ENCODE results near the gene ZNF583. TPM values are rescaled to one million over a fixed set of nuclear protein-coding genes. Genes with fewer than 3 reads are reported as not detected.

The ZNF583 gene
- total RNA-seq, 4 donors from 2014 or later = 4.9 to 10.0 (median 8.5) TPM

DNA sequence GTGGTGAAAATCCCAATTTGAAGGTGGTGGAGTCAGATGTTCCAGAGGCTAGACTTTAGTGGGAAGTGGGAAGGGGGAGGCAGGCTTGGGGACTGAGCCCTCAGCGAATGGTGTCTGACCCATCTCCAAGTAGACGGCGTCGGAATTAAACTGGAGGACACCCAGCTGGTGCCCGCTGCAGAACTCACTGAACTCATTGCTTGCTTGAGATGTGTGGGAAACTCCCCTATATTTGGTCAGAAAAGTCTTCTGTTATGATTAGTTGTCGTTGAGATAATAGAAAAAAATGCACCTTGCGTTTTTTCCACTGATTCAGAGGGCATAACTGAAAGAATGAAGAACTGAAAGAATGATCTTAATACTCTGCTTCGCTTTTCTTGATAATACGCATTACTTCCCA lies 871 bp upstream of the ZNF583 start:
- TF ChIP-seq, protein P1, sequence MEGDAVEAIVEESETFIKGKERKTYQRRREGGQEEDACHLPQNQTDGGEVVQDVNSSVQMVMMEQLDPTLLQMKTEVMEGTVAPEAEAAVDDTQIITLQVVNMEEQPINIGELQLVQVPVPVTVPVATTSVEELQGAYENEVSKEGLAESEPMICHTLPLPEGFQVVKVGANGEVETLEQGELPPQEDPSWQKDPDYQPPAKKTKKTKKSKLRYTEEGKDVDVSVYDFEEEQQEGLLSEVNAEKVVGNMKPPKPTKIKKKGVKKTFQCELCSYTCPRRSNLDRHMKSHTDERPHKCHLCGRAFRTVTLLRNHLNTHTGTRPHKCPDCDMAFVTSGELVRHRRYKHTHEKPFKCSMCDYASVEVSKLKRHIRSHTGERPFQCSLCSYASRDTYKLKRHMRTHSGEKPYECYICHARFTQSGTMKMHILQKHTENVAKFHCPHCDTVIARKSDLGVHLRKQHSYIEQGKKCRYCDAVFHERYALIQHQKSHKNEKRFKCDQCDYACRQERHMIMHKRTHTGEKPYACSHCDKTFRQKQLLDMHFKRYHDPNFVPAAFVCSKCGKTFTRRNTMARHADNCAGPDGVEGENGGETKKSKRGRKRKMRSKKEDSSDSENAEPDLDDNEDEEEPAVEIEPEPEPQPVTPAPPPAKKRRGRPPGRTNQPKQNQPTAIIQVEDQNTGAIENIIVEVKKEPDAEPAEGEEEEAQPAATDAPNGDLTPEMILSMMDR (IDR thresholded peaks at IDR 0.05; ENCODE audit: low read depth) = no peak

DNA sequence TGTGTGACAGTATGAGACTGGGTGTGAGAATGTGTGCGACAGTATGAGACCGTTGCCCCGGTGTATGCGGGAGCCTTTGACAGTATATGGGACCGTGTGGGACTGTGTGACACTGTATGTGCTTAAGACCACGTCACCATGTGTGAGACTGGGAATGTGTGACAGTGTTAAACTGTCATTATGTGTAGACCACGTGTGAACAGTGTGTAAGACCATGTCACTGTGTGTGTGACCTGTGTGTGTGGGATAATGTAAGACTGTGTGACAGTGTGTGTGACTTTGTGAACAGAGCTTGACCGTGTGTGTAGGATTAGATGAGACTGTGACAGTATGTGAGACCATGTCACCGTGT lies 549 bp downstream of the ZNF583 start:
- TF ChIP-seq, protein P1 (IDR thresholded peaks at IDR 0.05; ENCODE audit: low read depth) = no peak

DNA sequence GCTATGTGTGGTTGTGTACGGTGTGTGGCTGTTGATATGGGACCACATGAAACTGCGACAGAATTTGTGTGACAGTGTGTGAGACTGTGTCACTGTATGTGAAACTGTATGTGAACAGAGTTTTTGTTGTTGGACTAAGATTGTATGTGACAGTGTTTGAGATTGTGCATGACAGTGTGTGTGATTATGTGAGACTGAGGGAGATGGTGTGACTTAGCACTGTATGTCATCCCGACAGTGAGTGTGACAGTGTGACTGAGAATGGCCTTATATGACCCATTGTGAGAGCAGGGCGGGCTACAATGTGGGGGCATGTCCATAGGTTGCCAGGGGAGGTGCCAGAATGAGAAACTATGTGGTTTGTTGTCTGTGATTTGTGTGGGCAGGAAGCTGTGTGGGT lies 930 bp downstream of the ZNF583 start:
- TF ChIP-seq, protein P1 (IDR thresholded peaks at IDR 0.05; ENCODE audit: low read depth) = no peak

DNA sequence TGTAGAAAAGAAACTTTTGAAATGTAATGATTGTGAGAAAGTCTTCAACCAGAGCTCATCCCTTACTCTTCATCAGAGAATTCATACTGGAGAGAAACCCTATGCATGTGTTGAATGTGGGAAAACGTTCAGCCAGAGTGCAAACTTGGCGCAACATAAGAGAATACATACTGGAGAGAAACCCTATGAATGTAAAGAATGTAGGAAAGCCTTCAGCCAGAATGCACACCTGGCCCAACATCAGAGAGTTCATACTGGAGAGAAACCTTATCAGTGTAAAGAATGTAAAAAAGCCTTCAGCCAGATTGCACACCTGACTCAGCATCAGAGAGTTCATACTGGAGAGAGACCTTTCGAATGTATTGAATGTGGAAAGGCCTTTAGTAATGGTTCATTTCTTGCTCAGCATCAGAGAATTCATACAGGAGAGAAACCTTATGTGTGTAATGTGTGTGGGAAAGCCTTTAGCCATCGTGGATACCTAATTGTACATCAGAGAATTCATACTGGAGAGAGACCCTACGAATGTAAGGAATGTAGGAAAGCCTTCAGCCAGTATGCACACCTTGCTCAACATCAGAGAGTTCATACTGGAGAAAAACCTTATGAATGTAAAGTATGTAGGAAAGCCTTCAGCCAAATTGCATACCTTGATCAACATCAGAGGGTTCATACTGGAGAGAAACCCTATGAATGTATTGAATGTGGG lies 19.3 kb downstream of the ZNF583 start:
- TF ChIP-seq, protein P1 (IDR thresholded peaks at IDR 0.05; ENCODE audit: low read depth) = no peak

DNA sequence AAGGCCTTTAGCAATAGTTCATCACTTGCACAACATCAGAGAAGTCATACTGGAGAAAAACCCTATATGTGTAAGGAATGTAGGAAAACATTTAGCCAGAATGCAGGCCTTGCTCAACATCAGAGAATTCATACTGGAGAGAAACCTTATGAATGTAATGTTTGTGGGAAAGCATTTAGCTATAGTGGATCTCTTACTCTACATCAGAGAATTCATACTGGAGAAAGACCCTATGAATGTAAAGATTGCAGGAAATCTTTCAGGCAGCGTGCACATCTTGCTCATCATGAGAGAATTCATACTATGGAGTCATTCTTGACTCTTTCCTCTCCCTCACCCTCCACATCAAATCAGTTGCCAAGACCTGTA lies 19.8 kb downstream of the ZNF583 start:
- TF ChIP-seq, protein P1 (IDR thresholded peaks at IDR 0.05; ENCODE audit: low read depth) = no peak

DNA sequence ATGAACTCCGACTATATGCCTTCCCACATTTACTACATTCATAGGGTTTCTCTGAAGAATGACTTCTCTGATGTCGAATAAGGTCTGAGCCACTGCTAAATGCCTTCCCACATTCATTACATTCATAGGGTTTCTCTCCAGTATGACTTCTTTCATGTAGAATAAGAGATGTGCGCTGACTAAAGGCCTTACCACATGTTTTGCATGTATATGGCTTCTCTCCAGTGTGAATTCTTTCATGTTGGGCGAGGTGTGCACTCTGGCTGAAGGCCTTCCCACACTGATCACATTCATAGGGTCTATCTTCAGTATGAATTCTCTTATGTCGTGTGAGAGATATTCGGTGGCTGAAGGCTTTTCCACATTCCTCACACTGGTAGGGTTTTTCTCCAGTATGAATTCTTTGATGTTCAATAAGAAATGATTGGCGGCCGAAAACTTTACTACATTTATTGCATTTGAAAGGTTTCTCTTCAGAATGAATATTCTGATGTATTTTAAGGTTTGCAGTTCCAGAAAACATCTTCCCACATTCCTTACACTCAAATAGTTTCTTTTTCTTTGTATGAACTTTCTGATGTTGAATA lies 37.2 kb downstream of the ZNF583 start:
- TF ChIP-seq, protein P1 (IDR thresholded peaks at IDR 0.05; ENCODE audit: low read depth) = no peak

DNA sequence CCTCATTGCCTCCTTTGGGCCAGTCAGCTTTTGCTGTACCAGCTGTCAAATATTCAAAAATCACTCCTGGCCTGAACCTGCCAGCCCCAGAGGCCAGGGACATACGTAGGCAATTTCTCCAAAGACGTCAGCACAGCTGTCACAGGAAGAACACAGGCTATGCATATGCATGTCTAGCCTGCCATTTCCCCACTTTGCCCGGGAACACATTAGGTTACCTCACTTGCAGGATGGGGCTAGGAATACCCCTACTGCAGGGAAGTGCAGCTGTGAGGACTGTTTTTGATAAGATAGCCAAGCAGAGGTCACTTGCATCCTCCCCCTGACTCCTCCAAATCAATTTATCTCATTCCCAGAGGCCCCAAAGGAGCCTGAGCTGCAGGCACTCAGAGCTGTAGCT lies 70.2 kb downstream of the ZNF583 start:
- TF ChIP-seq, protein P1 (IDR thresholded peaks at IDR 0.05; ENCODE audit: low read depth) = no peak

Data from subcutaneous adipose tissue (tissue), 4 donors.